ENCODE data around the gene CAMK1D.
"Not testable (repeated sequence)": the region's sequence is repeated elsewhere in the genome, so short reads cannot be mapped to it uniquely, and the experiment has no call there.

CAMK1D gene

GRCh38 chr10:12838995-12839927 lies 489.9 kb downstream of the CAMK1D start:
- in situ Hi-C loops (cut with MboI; ENCODE audit: low sequenced_read_pairs) = no loop called here

- in situ Hi-C loops (cut with MboI; ENCODE audit: low sequenced_read_pairs) = no loop called here
Observed at GRCh38 chr10:12839941-12840611, 490.7 kb downstream of the CAMK1D start.

- in situ Hi-C loops (cut with MboI; ENCODE audit: low sequenced_read_pairs) = no loop called here
Observed at GRCh38 chr10:12841426-12841825, 492.1 kb downstream of the CAMK1D start.

- in situ Hi-C loops (cut with MboI; ENCODE audit: low sequenced_read_pairs) = no loop called here
Observed at GRCh38 chr10:12841826-12842225, 492.5 kb downstream of the CAMK1D start.

- in situ Hi-C loops (cut with MboI; ENCODE audit: low sequenced_read_pairs) = no loop called here
Observed at GRCh38 chr10:12842310-12842709, 493.0 kb downstream of the CAMK1D start.

- in situ Hi-C loops (cut with MboI; ENCODE audit: low sequenced_read_pairs) = no loop called here
Observed at GRCh38 chr10:12843296-12843945, 494.1 kb downstream of the CAMK1D start.

- in situ Hi-C loops (cut with MboI; ENCODE audit: low sequenced_read_pairs) = no loop called here
Observed at GRCh38 chr10:12844811-12845483, 495.6 kb downstream of the CAMK1D start.

- in situ Hi-C loops (cut with MboI; ENCODE audit: low sequenced_read_pairs) = no loop called here
Observed at GRCh38 chr10:12846718-12847117, 497.4 kb downstream of the CAMK1D start.

- in situ Hi-C loops (cut with MboI; ENCODE audit: low sequenced_read_pairs) = no loop called here
Observed at GRCh38 chr10:12847361-12847975, 498.1 kb downstream of the CAMK1D start.

GRCh38 chr10:12848439-12849173 lies 499.3 kb downstream of the CAMK1D start:
- in situ Hi-C loops (cut with MboI; ENCODE audit: low sequenced_read_pairs) = no loop called here

GRCh38 chr10:12849319-12850181 lies 500.2 kb downstream of the CAMK1D start:
- in situ Hi-C loops (cut with MboI; ENCODE audit: low sequenced_read_pairs) = no loop called here

- in situ Hi-C loops (cut with MboI; ENCODE audit: low sequenced_read_pairs) = no loop called here
Observed at GRCh38 chr10:12852687-12853086, 503.3 kb downstream of the CAMK1D start.

- in situ Hi-C loops (cut with MboI; ENCODE audit: low sequenced_read_pairs) = no loop called here
Observed at GRCh38 chr10:12854988-12855387, 505.6 kb downstream of the CAMK1D start.

- in situ Hi-C loops (cut with MboI; ENCODE audit: low sequenced_read_pairs) = no loop called here
Observed at GRCh38 chr10:12862459-12862858, 513.1 kb downstream of the CAMK1D start.

- in situ Hi-C loops (cut with MboI; ENCODE audit: low sequenced_read_pairs) = not testable (repeated sequence)
Observed at GRCh38 chr10:12865515-12865914, 516.2 kb downstream of the CAMK1D start.

- in situ Hi-C loops (cut with MboI; ENCODE audit: low sequenced_read_pairs) = no loop called here
Observed at GRCh38 chr10:12868229-12868628, 518.9 kb downstream of the CAMK1D start.

GRCh38 chr10:12869427-12869826 lies 520.1 kb downstream of the CAMK1D start:
- in situ Hi-C loops (cut with MboI; ENCODE audit: low sequenced_read_pairs) = no loop called here

GRCh38 chr10:12872577-12872976 lies 523.2 kb downstream of the CAMK1D start:
- in situ Hi-C loops (cut with MboI; ENCODE audit: low sequenced_read_pairs) = no loop called here

GRCh38 chr10:12873172-12873571 lies 523.8 kb downstream of the CAMK1D start:
- in situ Hi-C loops (cut with MboI; ENCODE audit: low sequenced_read_pairs) = no loop called here
